SK-N-SH (cell line): ENCODE data around the gene PDE11A. TPM values are rescaled to one million over a fixed set of nuclear protein-coding genes. Genes with fewer than 3 reads are reported as not detected.
A peak's percentile ranks its signal among the peaks of the same experiment; 100 is the strongest.

Experiments used
- CTCF ChIA-PET: fragments of 300-600, 350-600 bp; formaldehyde crosslinking; extraction: SDS; loops from one replicate; lab custom pipeline; 2021; lab: Yijun Ruan, JAX
- POLR2A ChIA-PET: fragments of 350-600 bp; sonication (Branson Sonifier 250); formaldehyde crosslinking; extraction: SDS; loops from one replicate; lab custom pipeline; 2020; ENCODE audit warnings: antibody characterized with exemption, inconsistent platforms; lab: Yijun Ruan, JAX
- DNase-seq: peaks from one replicate; pipeline ENCODE4 v3.0.0; 2012
- H2AFZ ChIP-seq: fragments of 200-600 bp; sonication (generic); 2 replicates; pipeline ENCODE4 v1.8.1; 2016; ENCODE audit warnings: antibody characterized with exemption, mild to moderate bottlenecking, low read depth
- H3F3A ChIP-seq: fragments of 200-600 bp; sonication (generic); replicated peaks from 2 replicates; pipeline ENCODE3; 2016; ENCODE audit warnings: antibody characterized with exemption, mild to moderate bottlenecking; ENCODE audit not compliant: insufficient read depth
- H3K27ac ChIP-seq, 2 experiments: fragments of 200-500 bp in 1 of 2; fragments of 200-600 bp in 1 of 2; sonication (Bioruptor generic) in 1 of 2; sonication (generic), shearing (Covaris generic) in 1 of 2; 2 replicates each; pipeline versions ENCODE4 v1.5.1 to v1.6.1; 2014 to 2016; ENCODE audit warnings: low read depth in 2 of 2, inconsistent platforms in 1 of 2, low read length in 1 of 2, mild to moderate bottlenecking in 1 of 2, mixed read lengths in 1 of 2
- H3K27me3 ChIP-seq: fragments of 200-600 bp; sonication (generic), shearing (Covaris generic); 2 replicates; pipeline ENCODE4 v1.6.1; 2016; ENCODE audit warnings: mixed run types; ENCODE audit not compliant: insufficient read depth
- H3K36me3 ChIP-seq, 2 experiments: fragments of 200-500 bp in 1 of 2; fragments of 200-600 bp in 1 of 2; sonication (Bioruptor generic) in 1 of 2; sonication (generic) in 1 of 2; replicated peaks in 1 of 2; 2 replicates each; pipeline versions ENCODE3 to v1.5.1; 2014 to 2016; ENCODE audit warnings: low read length in 1 of 2, mild to moderate bottlenecking in 1 of 2; ENCODE audit not compliant: insufficient read depth in 2 of 2, control insufficient read depth in 1 of 2
- H3K4me1 ChIP-seq, 2 experiments: fragments of 200-500 bp in 1 of 2; fragments of 200-600 bp in 1 of 2; sonication (Bioruptor generic) in 1 of 2; sonication (generic), shearing (Covaris generic) in 1 of 2; 2 replicates each; pipeline versions ENCODE4 v1.5.1 to v1.6.1; 2014 to 2016; ENCODE audit warnings: low read depth in 1 of 2, low read length in 1 of 2, mixed run types in 1 of 2; ENCODE audit not compliant: insufficient read depth in 2 of 2, control insufficient read depth in 1 of 2
- H3K4me2 ChIP-seq: fragments of 200-600 bp; sonication (generic), shearing (Covaris generic); 2 replicates; pipeline ENCODE4 v1.6.1; 2017; ENCODE audit warnings: mixed run types
- H3K4me3 ChIP-seq, 2 experiments: fragments of 200-500 bp in 1 of 2; fragments of 200-600 bp in 1 of 2; sonication (Bioruptor generic) in 1 of 2; sonication (generic), shearing (Covaris generic) in 1 of 2; 2 replicates each; pipeline versions ENCODE4 v1.5.1 to v1.8.1; 2014 to 2016; ENCODE audit warnings: low read depth in 2 of 2, inconsistent platforms in 1 of 2, low read length in 1 of 2, mild to moderate bottlenecking in 1 of 2, mixed read lengths in 1 of 2, moderate library complexity in 1 of 2
- H3K79me2 ChIP-seq: fragments of 200-600 bp; sonication (generic); 2 replicates; pipeline ENCODE4 v1.8.1; 2017; ENCODE audit warnings: mild to moderate bottlenecking; ENCODE audit not compliant: insufficient read depth
- H3K9ac ChIP-seq: fragments of 200-600 bp; sonication (generic); 2 replicates; pipeline ENCODE4 v1.6.1; 2017; ENCODE audit warnings: mixed run types
- H3K9me2 ChIP-seq: fragments of 200-600 bp; sonication (generic); 2 replicates; pipeline ENCODE4 v1.6.1; 2017; ENCODE audit warnings: mixed run types
- H3K9me3 ChIP-seq: fragments of 200-600 bp; sonication (generic); 2 replicates; pipeline ENCODE4 v1.6.1; 2017; ENCODE audit warnings: mixed run types, mild to moderate bottlenecking, moderate library complexity
- H4K20me1 ChIP-seq: fragments of 200-600 bp; sonication (generic); 2 replicates; pipeline ENCODE4 v1.6.1; 2017; ENCODE audit warnings: mild to moderate bottlenecking, mixed run types; ENCODE audit not compliant: insufficient read depth
- CTCF ChIP-seq: fragments of 200-600 bp; sonication (generic); IDR thresholded peaks from 2 replicates; pipeline ENCODE4 v1.6.1; 2017; ENCODE audit warnings: antibody characterized with exemption, mild to moderate bottlenecking, moderate library complexity
- NRF1 ChIP-seq: IDR thresholded peaks from 2 replicates; pipeline ENCODE4 v1.6.1; 2012; ENCODE audit warnings: low read depth, mild to moderate bottlenecking, low read length
- POLR2AphosphoS5 ChIP-seq: IDR thresholded peaks from 2 replicates; pipeline ENCODE4 v1.6.1; 2012; ENCODE audit warnings: low read depth, low read length
- REST ChIP-seq: IDR thresholded peaks from 2 replicates; pipeline ENCODE4 v1.6.1; 2012; ENCODE audit warnings: mild to moderate bottlenecking, low read depth, low read length, moderate library complexity
- SIN3A ChIP-seq: IDR thresholded peaks from 2 replicates; pipeline ENCODE4 v1.6.1; 2012; ENCODE audit warnings: low read depth, mild to moderate bottlenecking, low read length, moderate library complexity, borderline replicate concordance
- TCF12 ChIP-seq: IDR thresholded peaks from 2 replicates; pipeline ENCODE4 v1.4.0; 2012
- TEAD4 ChIP-seq: IDR thresholded peaks from 2 replicates; pipeline ENCODE4 v1.4.0; 2012; ENCODE audit warnings: mild to moderate bottlenecking, borderline replicate concordance; ENCODE audit not compliant: insufficient read depth
- USF1 ChIP-seq: IDR thresholded peaks from 2 replicates; pipeline ENCODE4 v1.4.0; 2012; ENCODE audit warnings: low read depth, borderline replicate concordance
- USF2 ChIP-seq: fragments of 150-350 bp; IDR thresholded peaks from 2 replicates; pipeline ENCODE4 v1.6.1; 2017; ENCODE audit warnings: antibody characterized with exemption, low read length, low read depth, borderline replicate concordance
- WGBS: methylation state at CpG from one replicate; pipeline ENCODE4 v1.1.6; 2017; ENCODE audit warnings: low lambda C conversion rate; 5-methylcytosine and 5-hydroxymethylcytosine counted together
- polyA plus RNA-seq, 3 experiments: library from polyadenylated mRNA; depleted of rRNA; stranded (reverse); fragments of >200 nt; gene quantifications; 2 replicates each; pipeline ENCODE4 v1.2.3, GENCODE V29; 2012

The PDE11A gene
- polyA plus RNA-seq, 1 of the 3 experiments (the other 2 are of a cell fraction), result 0.10 TPM

GRCh38 chr2:177902395-177903163, 170.0 kb downstream of the PDE11A start:
- CTCF ChIA-PET, result no interaction called here
- H3K9ac ChIP-seq, result no peak overlapping the region

GRCh38 chr2:177900082-177900481, 172.5 kb downstream of the PDE11A start:
- CTCF ChIA-PET, result no interaction called here
- H3K36me3 ChIP-seq, result no peaks in the 10 kb centered on the region
- H3F3A ChIP-seq, result no peaks in the 10 kb centered on the region
- TF ChIP-seq USF2, result no peak
- no peak for TF ChIP-seq TEAD4
- TF ChIP-seq CTCF, result no peak
- TF ChIP-seq NRF1, result no peak
- TF ChIP-seq USF1, result no peak
- TF ChIP-seq SIN3A, result no peak
- TF ChIP-seq POLR2AphosphoS5, result no peak
- TF ChIP-seq TCF12, result no peak
- TF ChIP-seq, all 33 proteins: peak for 0
- Histone ChIP-seq H3K4me1 (peaks cover 0 to 7% of the 10 kb centered on the region in 2 experiments; a peak in 2 of 4 replicates), H4K20me1 (no peaks in the 10 kb centered on the region), H3K9me3 (no peaks in the 10 kb centered on the region), H3K79me2 (no peaks in the 10 kb centered on the region), H3K9me2 (no peaks in the 10 kb centered on the region), H2AFZ (no peak overlapping the region), H3K4me3 (no peak overlapping the region), H3K4me2 (no peak overlapping the region), H3K9ac (no peak overlapping the region), H3K27me3 (no peaks in the 10 kb centered on the region), H3K27ac (no peak overlapping the region)
- POLR2A ChIA-PET, result no interaction called here
- no peak for DNase-seq

More at GRCh38 chr2:177902395-177903163, 170.0 kb downstream of the PDE11A start:
- Histone ChIP-seq H3K4me1 (peaks cover 0 to 7% of the 10 kb centered on the region in 2 experiments; a peak in 2 of 4 replicates), H3F3A (no peaks in the 10 kb centered on the region), H3K27me3 (no peaks in the 10 kb centered on the region), H3K4me3 (no peak overlapping the region), H3K9me2 (no peaks in the 10 kb centered on the region), H4K20me1 (no peaks in the 10 kb centered on the region), H3K27ac (peak overlapping the region in 1 of 2 experiments; percentile 64; a peak in 2 of 4 replicates), H3K36me3 (no peaks in the 10 kb centered on the region), H3K4me2 (no peak overlapping the region), H2AFZ (no peak overlapping the region), H3K9me3 (no peaks in the 10 kb centered on the region), H3K79me2 (no peaks in the 10 kb centered on the region)
- POLR2A ChIA-PET, result no interaction called here
- WGBS, result 43% methylated on average over 2 of the region's 2 CpGs
- TF ChIP-seq REST, result no peak
- peak; percentile 17 for DNase-seq
